Measurements from ENCODE around the gene HMG20B.

GRCh38 chr19:3533033-3533432 is 39.7 kb upstream of the HMG20B start:
- TF ChIP-seq MAX (IDR thresholded peaks at IDR 0.05) = no peak
- no peak for TF ChIP-seq TCF12 (IDR thresholded peaks at IDR 0.05; ENCODE audit: low read depth)
- TF ChIP-seq FOXM1 (IDR thresholded peaks at IDR 0.05; ENCODE audit: borderline replicate concordance, low read depth) = no peak
